HCT116 (cell line): Measurements from ENCODE around the gene ACOD1. TPM values are rescaled to one million over a fixed set of nuclear protein-coding genes. Genes with fewer than 3 reads are reported as not detected.
A peak's percentile ranks its signal among the peaks of the same experiment; 100 is the strongest.

Source experiments
- ATAC-seq: fragments of 200-7000 bp; cut with Tn5 transposase; 2 replicates; pipeline ENCODE4 v1.9.1; 2020; ENCODE audit warnings: mild to moderate bottlenecking, moderate library complexity
- BruUV-seq: library from RNA; stranded (reverse); fragments of 400-500 nt; replicated peaks from 2 replicates; lab custom pipeline; 2021; lab: Mats Ljungman, UMichigan
- CTCF ChIA-PET: fragments of 300-600 bp; sonication (Branson Sonifier 250); formaldehyde crosslinking; loops from one replicate; lab custom pipeline; 2021; ENCODE audit warnings: antibody characterized with exemption; lab: Charles Lee
- POLR2A ChIA-PET: fragments of 300-600, 350-600 bp; sonication (Branson Sonifier 250); formaldehyde crosslinking; loops from one replicate; lab custom pipeline; 2021; ENCODE audit warnings: antibody characterized with exemption; lab: Charles Lee
- RAD21 ChIA-PET, 2 experiments: fragments of 300-600 bp; sonication (Branson Sonifier 250); formaldehyde crosslinking; loops; one replicate each; lab custom pipeline; 2023; ENCODE audit warnings: low total read pairs in 2 of 2; ENCODE audit not compliant: uncharacterized antibody in 2 of 2, unreplicated experiment in 2 of 2, low non-redundant PET in 1 of 2; lab: Charles Lee
- DNase-seq: peaks from one replicate; pipeline ENCODE4 v3.0.0-alpha.2; 2010; ENCODE audit warnings: low read depth, low spot score
- H2AFZ ChIP-seq: fragments of 200-600 bp; shearing (Covaris generic), sonication (generic); 2 replicates; pipeline ENCODE4 v1.6.1; 2017; ENCODE audit warnings: low read depth, mixed run types, mixed read lengths, antibody characterized with exemption, low read length; ENCODE audit not compliant: poor library complexity, severe bottlenecking
- H3K27ac ChIP-seq: 2 replicates; pipeline ENCODE4 v1.5.1; 2012; ENCODE audit warnings: low read depth, low read length
- H3K27me3 ChIP-seq: fragments of 200-600 bp; sonication (generic); 2 replicates; pipeline ENCODE4 v1.6.1; 2016; ENCODE audit warnings: mixed run types, low read length, mixed read lengths; ENCODE audit not compliant: insufficient read depth
- H3K36me3 ChIP-seq, 2 experiments: fragments of 200-500 bp in 1 of 2; fragments of 200-600 bp in 1 of 2; sonication (Bioruptor generic) in 1 of 2; sonication (generic) in 1 of 2; 2 replicates each; pipeline versions ENCODE4 v1.5.1 to v1.6.1; 2014 to 2016; ENCODE audit warnings: low read length in 2 of 2, inconsistent platforms in 1 of 2, mixed read lengths in 1 of 2, mixed run types in 1 of 2; ENCODE audit not compliant: insufficient read depth in 2 of 2, control insufficient read depth in 1 of 2
- H3K4me1 ChIP-seq, 2 experiments: fragments of 200-600 bp in 1 of 2; sonication (generic) in 1 of 2; 2 replicates each; pipeline versions ENCODE4 v1.5.1 to v1.6.1; 2012 to 2017; ENCODE audit warnings: low read length in 2 of 2, inconsistent platforms in 1 of 2, mild to moderate bottlenecking in 1 of 2, mixed read lengths in 1 of 2, mixed run types in 1 of 2, moderate library complexity in 1 of 2; ENCODE audit not compliant: insufficient read depth in 2 of 2, control insufficient read depth in 1 of 2
- H3K4me2 ChIP-seq: fragments of 200-600 bp; sonication (generic); 2 replicates; pipeline ENCODE4 v1.6.1; 2017; ENCODE audit warnings: mixed run types, low read length, mixed read lengths
- H3K4me3 ChIP-seq, 2 experiments: fragments of 200-600 bp in 1 of 2; sonication (generic) in 1 of 2; replicated peaks in 1 of 2; 2 replicates each; pipeline ENCODE4 v1.5.1; 2011 to 2016; ENCODE audit warnings: low read length in 2 of 2, control low read depth in 1 of 2, low read depth in 1 of 2, mild to moderate bottlenecking in 1 of 2, mixed read lengths in 1 of 2, mixed run types in 1 of 2
- H3K79me2 ChIP-seq: fragments of 200-600 bp; sonication (generic); 2 replicates; pipeline ENCODE4 v1.6.1; 2017; ENCODE audit warnings: mild to moderate bottlenecking, mixed run types, low read length, moderate library complexity, mixed read lengths; ENCODE audit not compliant: insufficient read depth
- H3K9ac ChIP-seq: fragments of 200-600 bp; sonication (generic); 2 replicates; pipeline ENCODE4 v1.6.1; 2016; ENCODE audit warnings: low read length, mixed read lengths
- H3K9me2 ChIP-seq: fragments of 200-600 bp; sonication (generic), shearing (Covaris generic); 2 replicates; pipeline ENCODE4 v1.6.1; 2017; ENCODE audit warnings: mixed run types, mild to moderate bottlenecking, moderate library complexity; ENCODE audit not compliant: insufficient read depth
- H3K9me3 ChIP-seq, 2 experiments: fragments of 200-500 bp in 1 of 2; fragments of 200-600 bp in 1 of 2; sonication (Bioruptor generic) in 1 of 2; sonication (generic) in 1 of 2; 2 replicates each; pipeline ENCODE4 v1.6.1; 2014 to 2017; ENCODE audit warnings: low read length in 2 of 2, mixed read lengths in 2 of 2, inconsistent platforms in 1 of 2, low read depth in 1 of 2, mild to moderate bottlenecking in 1 of 2, mixed run types in 1 of 2, moderate library complexity in 1 of 2; ENCODE audit not compliant: control insufficient read depth in 1 of 2, insufficient read depth in 1 of 2
- H4K20me1 ChIP-seq: fragments of 200-600 bp; sonication (generic), shearing (Covaris generic); 2 replicates; pipeline ENCODE4 v1.6.1; 2017; ENCODE audit warnings: mixed run types, mild to moderate bottlenecking, moderate library complexity; ENCODE audit not compliant: insufficient read depth
- ATF3 ChIP-seq: IDR thresholded peaks from 2 replicates; pipeline ENCODE4 v1.6.1; 2012
- CBX3 ChIP-seq: IDR thresholded peaks from 2 replicates; pipeline ENCODE4 v1.6.1; 2012; ENCODE audit warnings: low read depth
- CEBPB ChIP-seq: IDR thresholded peaks from 2 replicates; pipeline ENCODE4 v1.6.1; 2012; ENCODE audit warnings: low read depth
- CTCF ChIP-seq, 3 experiments: fragments of 200-600 bp in 1 of 3; sonication (generic) in 1 of 3; IDR thresholded peaks in 2 of 3; conservative IDR thresholded peaks in 1 of 3; 2 replicates each; pipeline ENCODE4 v1.5.1; 2012 to 2017; ENCODE audit warnings: low read depth in 2 of 3, low read length in 2 of 3, antibody characterized with exemption in 1 of 3, borderline replicate concordance in 1 of 3, control low read depth in 1 of 3, mild to moderate bottlenecking in 1 of 3, mixed read lengths in 1 of 3, mixed run types in 1 of 3, moderate library complexity in 1 of 3; ENCODE audit not compliant: insufficient read depth in 1 of 3
- EGR1 ChIP-seq: IDR thresholded peaks from 2 replicates; pipeline ENCODE4 v1.6.1; 2012; ENCODE audit warnings: low read depth
- ELF1 ChIP-seq: IDR thresholded peaks from 2 replicates; pipeline ENCODE4 v1.6.1; 2012; ENCODE audit warnings: low read depth, borderline replicate concordance
- EZH2phosphoT487 ChIP-seq: fragments of 200-600 bp; IDR thresholded peaks from 2 replicates; pipeline ENCODE4 v1.6.1; 2018; ENCODE audit warnings: antibody characterized with exemption, borderline replicate concordance
- FOSL1 ChIP-seq: IDR thresholded peaks from 2 replicates; pipeline ENCODE4 v1.6.1; 2012; ENCODE audit warnings: low read depth
- JUND ChIP-seq: IDR thresholded peaks from 2 replicates; pipeline ENCODE4 v1.6.1; 2012
- MAX ChIP-seq: IDR thresholded peaks from 2 replicates; pipeline ENCODE4 v1.6.1; 2012
- POLR2A ChIP-seq: IDR thresholded peaks from 2 replicates; pipeline ENCODE4 v1.7.0; 2011; ENCODE audit warnings: borderline replicate concordance; ENCODE audit not compliant: insufficient read depth, insufficient read length; ENCODE audit errors: extremely low read depth
- POLR2AphosphoS5 ChIP-seq: IDR thresholded peaks from 2 replicates; pipeline ENCODE4 v1.6.1; 2011; ENCODE audit warnings: mild to moderate bottlenecking, low read depth, low read length, moderate library complexity
- RAD21 ChIP-seq: IDR thresholded peaks from 2 replicates; pipeline ENCODE4 v1.6.1; 2012; ENCODE audit warnings: low read depth, mild to moderate bottlenecking
- SIN3A ChIP-seq: IDR thresholded peaks from 2 replicates; pipeline ENCODE4 v1.6.1; 2012; ENCODE audit warnings: low read depth
- SP1 ChIP-seq: IDR thresholded peaks from 2 replicates; pipeline ENCODE4 v1.6.1; 2012; ENCODE audit warnings: low read depth
- SRF ChIP-seq: IDR thresholded peaks from 2 replicates; pipeline ENCODE4 v1.6.1; 2012; ENCODE audit warnings: low read depth
- TCF7L2 ChIP-seq: IDR thresholded peaks from 2 replicates; pipeline ENCODE4 v1.7.0; 2011; ENCODE audit warnings: borderline replicate concordance, inconsistent platforms; ENCODE audit not compliant: insufficient read depth, insufficient read length; ENCODE audit errors: extremely low read depth
- YY1 ChIP-seq: IDR thresholded peaks from 2 replicates; pipeline ENCODE4 v1.6.1; 2011; ENCODE audit warnings: low read length, low read depth, moderate library complexity, mild to moderate bottlenecking; ENCODE audit not compliant: insufficient replicate concordance; ENCODE audit errors: extremely low read depth
- ZBTB33 ChIP-seq: IDR thresholded peaks from 2 replicates; pipeline ENCODE4 v1.6.1; 2011; ENCODE audit warnings: mild to moderate bottlenecking, low read length, moderate library complexity; ENCODE audit not compliant: insufficient replicate concordance; ENCODE audit errors: extremely low read depth
- ZFX ChIP-seq: fragments of 450-650 bp; IDR thresholded peaks from 2 replicates; pipeline ENCODE4 v1.6.1; 2017
- ZNF274 ChIP-seq: fragments of 200-500 bp; sonication (Bioruptor generic); IDR thresholded peaks from 2 replicates; pipeline ENCODE4 v1.6.1; 2014; ENCODE audit warnings: mild to moderate bottlenecking, low read depth, low read length, inconsistent platforms
- intact Hi-C: fragments of 100-400 bp; cut with micrococcal nuclease; formaldehyde crosslinking; loops from 2 replicates; pipeline ENCODE4 v1.10.0; 2022
- total RNA-seq: library from RNA; stranded (reverse); gene quantifications from one replicate; pipeline ENCODE4 v1.2.1, GENCODE V29; 2021; ENCODE audit not compliant: unreplicated experiment

Gene ACOD1
- total RNA-seq, 1 experiment from 2014 or later, result not detected

GRCh38 chr13:76991796-76992547 is 43.7 kb downstream of the ACOD1 start, which contains the start of gene CLN5:
CLN5 (plus strand) TSS chr13:76992081; CDS start chr13:76992099, 18 bp downstream.
- Histone ChIP-seq H3K4me2 (peak within 1 kb of the TSS; percentile 96), H3K36me3 (peaks cover 2 to 6% of the 10 kb centered on the region in 2 experiments; a peak in 2 of 4 replicates), H2AFZ (peak within 1 kb of the TSS; percentile 63)
- ChIA-PET CTCF (interaction anchor here (2.4 kb wide), 1 partner anchor 11 kb away, joined by 12 read pairs; no protein-coding TSS in a partner anchor), RAD21 (no interaction called here)
- intact Hi-C loops, result no loop called here
- TF ChIP-seq YY1 (peak; percentile 85), SIN3A (peak; percentile 78), MAX (peak; percentile 77), EGR1 (no peak), SP1 (no peak), SRF (peak; percentile 79; the same call in 1 of the 2 replicates), ZFX (peak; percentile 72), FOSL1 (no peak), ATF3 (no peak), ELF1 (peak; percentile 73), POLR2A (peak; percentile 55), CEBPB (no peak), ZNF274 (no peak), CTCF (IDR thresholded peaks at IDR 0.05 in 2 of 3, conservative IDR thresholded peaks at IDR 0.05 in 1 of 3; ENCODE audit: borderline replicate concordance in 1 of 3, insufficient read depth in 1 of 3, low read depth in 2 of 3, low read length in 2 of 3) (no peak), POLR2AphosphoS5 (peak; percentile 95), ZBTB33 (peak; percentile 25), JUND (no peak), EZH2phosphoT487 (no peak), CBX3 (no peak), RAD21 (no peak), TCF7L2 (peak; percentile 24)
- TF ChIP-seq, all 23 proteins: peak for 10
- H3K27ac ChIP-seq, result peak within 1 kb of the TSS; percentile 54
- peaks cover 19% of the 10 kb centered on the region for H3K79me2 ChIP-seq
- peak; percentile 99 for ATAC-seq
- H3K27me3 ChIP-seq, result no peaks in the 10 kb centered on the region
- H4K20me1 ChIP-seq, result no peaks in the 10 kb centered on the region
- H3K9me3 ChIP-seq, result no peaks in the 10 kb centered on the region
- BruUV-seq, result no TSS peak
- peak within 1 kb of the TSS; percentile 93 for H3K9ac ChIP-seq
- H3K9me2 ChIP-seq, result no peaks in the 10 kb centered on the region
- DNase-seq, result peak; percentile 77
- peaks cover 9 to 20% of the 10 kb centered on the region in 2 experiments; a peak in 3 of 4 replicates for H3K4me1 ChIP-seq
- peak within 1 kb of the TSS; percentile 89 to 95 for H3K4me3 ChIP-seq
- POLR2A ChIA-PET, result no interaction called here
